ENCODE results near the gene ANKLE2.

- TF ChIP-seq NFRKB (IDR thresholded peaks at IDR 0.05) (no peak), HDGF (IDR thresholded peaks at IDR 0.05; ENCODE audit: borderline replicate concordance) (no peak), ELF4 (IDR thresholded peaks at IDR 0.05) (no peak), FOXK2 (IDR thresholded peaks at IDR 0.05) (no peak), ZNF384 (IDR thresholded peaks at IDR 0.05) (no peak), SUZ12 (IDR thresholded peaks at IDR 0.05) (no peak)
These were observed 84.1 kb downstream of the ANKLE2 start for GRCh38 chr12:132677492-132677891.
